Measurements from ENCODE around the gene ZBTB32. TPM values are rescaled to one million over a fixed set of nuclear protein-coding genes. Genes with fewer than 3 reads are reported as not detected.

ZBTB32 gene
- total RNA-seq, 1 experiment from 2014 or later: 0.13 TPM

DNA sequence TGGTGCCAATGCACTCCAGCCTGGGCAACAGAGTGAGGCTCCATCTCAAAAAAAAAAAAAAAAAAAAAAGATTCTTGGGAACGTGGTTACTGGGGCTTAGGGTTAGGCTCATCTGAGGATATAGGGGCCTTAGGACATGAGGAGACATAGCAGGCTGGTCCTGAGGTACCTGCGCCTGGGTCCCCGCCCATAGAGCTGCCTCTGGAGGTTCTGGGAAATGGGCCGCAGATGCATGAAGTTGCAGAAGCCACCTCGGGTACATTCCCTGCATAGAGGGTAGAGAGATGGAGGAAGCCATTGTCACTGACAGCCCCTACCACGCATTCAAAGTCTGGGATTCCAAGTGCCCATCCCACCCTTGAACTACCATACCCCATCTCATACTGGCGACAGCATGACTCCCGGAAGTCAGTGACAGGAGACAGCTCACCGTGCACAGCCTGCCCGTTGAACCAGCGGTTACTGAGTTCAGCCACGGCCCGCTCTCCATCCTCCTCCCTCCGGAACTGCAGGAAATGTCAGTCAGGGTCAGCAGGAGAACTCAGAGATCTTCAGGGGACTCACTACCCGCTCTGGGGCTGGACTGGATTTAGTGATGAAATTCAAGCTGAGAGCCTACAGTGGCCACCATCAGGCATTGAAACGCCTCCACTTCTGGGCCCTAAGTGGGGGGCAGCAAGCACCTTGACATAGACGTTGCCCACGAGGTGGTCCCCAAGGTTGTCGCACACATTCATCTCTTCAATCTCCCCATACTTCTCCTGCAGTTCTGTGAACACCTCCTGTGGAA is 39.5 kb downstream of the ZBTB32 start:
- no peaks in the 10 kb centered on the region for H4K20me1 ChIP-seq (ENCODE audit: control insufficient read depth, insufficient read depth, insufficient read length)
- H4K91ac ChIP-seq (ENCODE audit: insufficient read length, low read depth, low read length): no peak overlapping the region
- no peak overlapping the region for H2BK120ac ChIP-seq (ENCODE audit: low read depth, low read length, poor library complexity, severe bottlenecking)
- peak overlapping the region; percentile 84 for H3K4me2 ChIP-seq (ENCODE audit: insufficient read depth, insufficient read length, low read length)
- H3K23ac ChIP-seq (ENCODE audit: insufficient read length, low read depth, low read length): no peak overlapping the region
- no peaks in the 10 kb centered on the region for H3K27me3 ChIP-seq (ENCODE audit: insufficient read depth, low read length)
- no peak overlapping the region for H3K18ac ChIP-seq (ENCODE audit: insufficient read length, low read depth, low read length)
- no peak overlapping the region for H3K9ac ChIP-seq (ENCODE audit: extremely low read depth, insufficient read length, low read length)
- H3K4me1 ChIP-seq (ENCODE audit: insufficient read depth, low read length): peaks cover 4% of the 10 kb centered on the region; the same call in 1 of the 2 replicates
- no CpG with 5 or more reads among the region's 19 CpGs for WGBS (ENCODE audit: extremely low coverage, insufficient read length, low lambda C conversion rate)
- H3K27me3 Mint-ChIP-seq (ENCODE audit: low read depth): no peaks in the 10 kb centered on the region
- H3K9me3 Mint-ChIP-seq: no peaks in the 10 kb centered on the region
- H3K56ac ChIP-seq (ENCODE audit: insufficient read length, low read depth, low read length): no peak overlapping the region
- no peak overlapping the region for H2AK5ac ChIP-seq (ENCODE audit: insufficient read length, low read length)
- H3K36me3 Mint-ChIP-seq (ENCODE audit: insufficient read depth in 1 of 3, low read depth in 3 of 3): peaks cover 4 to 18% (median 5%) of the 10 kb centered on the region in 3 experiments; a peak in 5 of 7 replicates
- peaks cover 23 to 38% of the 10 kb centered on the region in 2 experiments for H3K4me1 Mint-ChIP-seq
- H2BK5ac ChIP-seq (ENCODE audit: insufficient read length, low read length): no peak overlapping the region
- H2BK12ac ChIP-seq (ENCODE audit: insufficient read length, low read depth, low read length): no peak overlapping the region
- H3K79me2 ChIP-seq (ENCODE audit: insufficient read depth, low read length): no peaks in the 10 kb centered on the region
- H3T11ph ChIP-seq (ENCODE audit: low read length): no peak overlapping the region
- H2AFZ ChIP-seq (ENCODE audit: low read length): no peak overlapping the region
- H3K27ac ChIP-seq (ENCODE audit: insufficient read length, low read depth, low read length): no peak overlapping the region
- no peak overlapping the region for H4K5ac ChIP-seq (ENCODE audit: insufficient read length, low read depth, low read length)
- H3K79me1 ChIP-seq (ENCODE audit: insufficient read depth, low read depth, low read length, poor library complexity, severe bottlenecking): peaks cover 3% of the 10 kb centered on the region
- H2BK20ac ChIP-seq (ENCODE audit: low read depth, low read length, poor library complexity, severe bottlenecking): no peak overlapping the region
- no peaks in the 10 kb centered on the region for H3K9me3 ChIP-seq (ENCODE audit: control insufficient read depth, low read depth, low read length)
- no peak overlapping the region for H4K8ac ChIP-seq (replicated peaks; ENCODE audit: insufficient read length, low read depth, low read length)
- peak overlapping the region; percentile 65 to 100 (median 98); a peak in 3 of 7 replicates for H3K27ac Mint-ChIP-seq
- TF ChIP-seq, protein P1, sequence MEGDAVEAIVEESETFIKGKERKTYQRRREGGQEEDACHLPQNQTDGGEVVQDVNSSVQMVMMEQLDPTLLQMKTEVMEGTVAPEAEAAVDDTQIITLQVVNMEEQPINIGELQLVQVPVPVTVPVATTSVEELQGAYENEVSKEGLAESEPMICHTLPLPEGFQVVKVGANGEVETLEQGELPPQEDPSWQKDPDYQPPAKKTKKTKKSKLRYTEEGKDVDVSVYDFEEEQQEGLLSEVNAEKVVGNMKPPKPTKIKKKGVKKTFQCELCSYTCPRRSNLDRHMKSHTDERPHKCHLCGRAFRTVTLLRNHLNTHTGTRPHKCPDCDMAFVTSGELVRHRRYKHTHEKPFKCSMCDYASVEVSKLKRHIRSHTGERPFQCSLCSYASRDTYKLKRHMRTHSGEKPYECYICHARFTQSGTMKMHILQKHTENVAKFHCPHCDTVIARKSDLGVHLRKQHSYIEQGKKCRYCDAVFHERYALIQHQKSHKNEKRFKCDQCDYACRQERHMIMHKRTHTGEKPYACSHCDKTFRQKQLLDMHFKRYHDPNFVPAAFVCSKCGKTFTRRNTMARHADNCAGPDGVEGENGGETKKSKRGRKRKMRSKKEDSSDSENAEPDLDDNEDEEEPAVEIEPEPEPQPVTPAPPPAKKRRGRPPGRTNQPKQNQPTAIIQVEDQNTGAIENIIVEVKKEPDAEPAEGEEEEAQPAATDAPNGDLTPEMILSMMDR (conservative IDR thresholded peaks at IDR 0.05): no peak
- no peak for DNase-seq
- H3K4ac ChIP-seq (ENCODE audit: low read depth, low read length): no peak overlapping the region
- peak overlapping the region; percentile 96 for H3K4me3 Mint-ChIP-seq
- peaks cover 21% of the 10 kb centered on the region for H3K23me2 ChIP-seq (ENCODE audit: insufficient read length, low read depth, low read length, poor library complexity, severe bottlenecking)
- no peak overlapping the region for H3K14ac ChIP-seq (ENCODE audit: insufficient read depth, low read length)
- no peak overlapping the region for H2BK15ac ChIP-seq (ENCODE audit: low read depth, low read length)

Data from H9 (cell line).